ENCODE measurements around the gene UCKL1.
A peak's percentile ranks its signal among the peaks of the same experiment; 100 is the strongest.
"Not testable (repeated sequence)": the region's sequence is repeated elsewhere in the genome, so short reads cannot be mapped to it uniquely, and the experiment has no call there.

The UCKL1 gene

DNA sequence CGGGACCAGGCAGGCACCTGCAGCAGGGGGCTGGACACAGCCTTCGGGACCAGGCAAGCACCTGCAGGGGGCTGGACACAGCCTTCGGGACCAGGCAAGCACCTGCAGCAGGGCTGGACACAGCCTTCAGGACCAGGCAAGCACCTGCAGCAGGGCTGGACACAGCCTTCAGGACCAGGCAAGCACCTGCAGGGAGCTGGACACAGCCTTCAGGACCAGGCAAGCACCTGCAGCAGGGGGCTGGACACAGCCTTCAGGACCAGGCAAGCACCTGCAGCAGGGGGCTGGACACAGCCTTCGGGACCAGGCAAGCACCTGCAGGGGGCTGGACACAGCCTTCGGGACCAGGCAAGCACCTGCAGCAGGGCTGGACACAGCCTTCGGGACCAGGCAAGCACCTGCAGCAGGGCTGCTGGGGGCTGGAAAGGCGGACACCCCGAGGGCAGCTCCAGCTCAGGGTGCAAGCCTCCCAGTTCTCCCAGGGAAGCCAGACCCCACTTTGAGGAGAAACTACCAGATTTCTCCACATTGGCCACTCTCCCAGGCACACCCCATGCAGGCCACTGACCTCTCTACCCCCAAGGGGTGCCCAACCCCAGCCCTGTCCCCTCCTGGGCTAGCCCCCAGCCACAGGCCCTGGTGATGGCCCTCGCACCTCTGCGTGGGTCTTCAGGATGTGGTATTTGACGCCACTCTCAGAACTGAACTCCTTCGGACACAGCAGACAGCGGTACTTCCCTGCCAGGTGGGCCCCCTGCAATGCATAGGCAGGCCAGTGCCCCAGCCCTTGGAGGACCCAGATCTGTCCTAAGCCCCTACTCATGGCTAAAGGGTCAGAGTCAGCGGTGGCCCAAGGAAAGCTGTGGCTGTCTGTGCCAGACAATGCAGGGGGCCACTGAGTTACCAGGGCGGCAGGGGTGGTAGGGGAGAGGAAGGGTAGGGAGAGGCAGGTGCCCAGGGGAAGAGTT, 4.7 kb upstream of the UCKL1 start:
- not testable (repeated sequence) for FAIRE-seq; DNase-seq (ENCODE audit: insufficient read length, low spot score)

DNA sequence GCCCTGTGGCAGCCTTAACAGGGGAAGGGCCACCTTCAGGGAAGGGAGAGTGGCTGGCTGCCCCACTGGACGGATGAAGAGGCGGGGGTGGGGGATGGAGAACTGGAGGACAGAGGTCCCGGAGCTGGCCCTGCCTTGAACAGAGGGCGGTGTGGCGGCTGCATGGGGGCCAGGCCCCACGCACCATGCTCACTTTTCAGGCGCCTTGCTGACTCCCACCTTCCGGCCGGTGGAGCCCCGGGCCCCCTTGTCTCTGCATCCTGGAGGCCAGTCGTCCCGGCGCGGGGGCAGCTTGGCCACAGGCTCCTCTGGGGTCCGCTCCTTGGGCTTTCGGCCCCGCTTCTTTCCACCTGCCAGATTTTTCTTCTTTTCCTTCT, 3.5 kb upstream of the UCKL1 start:
- DNase-seq (ENCODE audit: insufficient read length, low spot score) (no peak), FAIRE-seq (no peak)

DNA sequence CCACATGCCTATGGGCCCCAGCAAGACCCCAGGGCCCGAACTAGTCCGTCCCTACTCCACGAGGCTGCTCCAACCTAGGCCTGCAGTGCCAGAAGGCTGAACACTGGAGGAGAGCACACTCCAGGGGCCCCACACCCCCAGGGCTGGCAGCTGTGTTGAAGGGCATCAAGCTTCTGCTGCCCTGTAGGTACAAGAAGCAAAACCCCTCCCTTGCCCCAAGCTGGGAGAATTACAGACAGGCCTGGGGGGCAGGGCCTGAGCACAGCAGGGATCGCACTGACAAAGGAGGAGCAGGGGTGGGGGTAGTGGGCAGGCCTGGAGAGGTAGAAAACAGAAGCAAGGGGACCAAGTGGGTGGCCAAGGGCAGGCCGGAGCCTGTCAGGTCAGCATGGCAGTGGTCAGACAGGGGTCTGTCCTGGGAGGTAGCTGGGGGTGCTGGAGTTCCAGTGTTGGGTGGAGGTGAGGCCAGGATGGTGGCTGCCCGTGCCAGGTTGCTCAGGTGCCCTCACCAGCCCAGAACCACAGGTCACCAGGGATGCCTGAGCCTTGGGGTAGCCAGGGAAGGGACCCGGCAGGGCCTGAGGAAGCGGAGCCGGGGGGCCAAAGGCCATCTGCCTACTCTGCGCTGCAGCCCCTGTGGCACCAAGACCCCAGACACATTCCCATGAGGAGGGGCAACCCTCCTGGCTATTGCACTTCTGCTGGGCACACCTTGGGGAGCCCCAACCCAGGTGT, 2.9 kb upstream of the UCKL1 start:
- FAIRE-seq (no peak), DNase-seq (ENCODE audit: insufficient read length, low spot score) (no peak)

DNA sequence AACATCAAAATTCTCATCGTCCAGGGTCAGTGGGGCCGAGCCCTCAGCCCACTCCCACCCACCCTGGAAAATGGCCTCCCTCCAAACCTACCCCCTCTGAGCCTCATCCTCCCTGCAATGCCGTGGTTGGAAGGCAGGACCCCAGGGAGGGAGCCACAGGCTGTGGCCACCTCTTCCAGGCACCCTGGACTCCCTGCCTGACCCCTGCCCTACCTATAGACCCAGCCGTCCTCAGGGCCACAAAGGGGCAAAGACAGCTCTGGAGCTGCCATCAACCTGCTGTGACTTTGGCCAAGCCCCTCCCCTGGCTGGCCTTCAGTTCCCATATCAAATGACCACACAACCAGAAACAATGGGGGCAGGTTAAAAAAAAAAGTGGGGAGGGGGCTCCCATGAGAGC, 2.3 kb upstream of the UCKL1 start:
- no peak for DNase-seq (ENCODE audit: insufficient read length, low spot score)
- no peak for FAIRE-seq

DNA sequence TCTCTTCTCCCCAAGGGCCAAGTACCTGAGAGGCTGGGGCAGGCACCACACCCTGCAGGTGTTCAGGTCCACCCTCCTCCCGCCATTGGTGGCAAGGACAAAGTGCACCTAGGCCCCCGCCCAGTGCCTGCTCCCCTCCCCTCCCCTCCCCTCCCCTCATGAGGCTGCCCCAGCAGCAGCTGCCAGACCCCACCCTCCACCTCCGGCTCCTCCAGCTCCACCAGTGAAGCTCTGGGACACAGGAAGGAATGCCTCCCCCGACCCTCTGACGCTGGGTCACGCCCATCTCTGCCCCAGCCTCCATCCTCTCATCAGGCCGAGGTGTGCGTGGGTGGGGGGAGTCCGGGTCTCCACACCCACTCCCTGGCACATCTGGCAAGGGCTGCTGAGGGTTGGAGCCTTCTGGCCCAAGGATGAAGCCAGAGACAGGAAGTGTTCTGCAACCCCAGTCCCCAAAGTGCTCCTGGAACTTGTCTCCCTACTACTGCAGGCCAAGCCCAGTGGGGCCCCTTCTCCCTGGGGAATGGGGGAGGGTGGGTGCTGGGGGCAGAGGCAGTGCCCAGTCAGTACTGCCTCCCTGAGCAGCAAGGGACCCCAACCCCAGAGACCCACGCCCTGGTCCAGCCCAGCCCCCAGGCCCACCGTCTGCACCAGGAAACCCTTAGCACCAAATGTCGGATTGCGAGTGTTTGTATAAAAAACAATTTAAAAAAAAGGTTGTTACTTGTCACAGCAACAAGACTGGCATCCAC, 1.6 kb upstream of the UCKL1 start:
- DNase-seq (ENCODE audit: insufficient read length, low spot score) = no peak
- FAIRE-seq = no peak

DNA sequence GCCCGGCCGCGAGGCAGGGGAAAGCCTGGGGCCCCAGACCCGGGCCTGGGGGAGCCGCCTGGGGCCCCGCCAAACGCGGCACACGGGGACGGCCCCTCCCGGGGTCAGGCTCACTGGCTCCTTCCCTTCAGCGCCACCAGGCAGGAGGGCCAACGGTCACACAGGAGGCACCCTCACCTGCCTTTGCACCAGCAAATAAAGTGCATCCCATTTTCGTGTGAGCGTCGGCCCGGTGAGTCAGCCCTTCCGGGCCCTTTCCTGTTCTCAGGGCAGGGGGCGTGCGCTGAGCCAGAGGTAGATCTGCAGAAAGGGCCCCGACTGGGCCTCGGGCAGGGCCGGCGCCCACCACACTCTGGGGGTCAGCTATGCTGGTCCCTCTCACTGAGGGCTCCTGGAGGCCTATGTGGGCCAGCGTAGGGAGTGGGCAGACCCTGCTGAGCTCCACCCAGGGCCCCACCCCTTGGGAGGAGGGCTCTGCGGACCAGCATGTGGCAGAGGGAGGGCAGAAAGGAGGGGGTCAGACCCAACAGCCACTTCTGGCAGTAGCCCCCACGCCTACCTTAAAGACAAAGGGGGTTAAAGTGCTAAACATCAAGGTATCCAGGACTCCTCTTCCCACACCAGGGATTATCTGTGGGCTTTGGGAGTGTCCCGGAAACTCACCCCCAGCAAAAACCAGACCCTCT, 931 bp upstream of the UCKL1 start:
- DNase-seq (ENCODE audit: insufficient read length, low spot score) (peak; percentile 90), FAIRE-seq (peak; percentile 23)

DNA sequence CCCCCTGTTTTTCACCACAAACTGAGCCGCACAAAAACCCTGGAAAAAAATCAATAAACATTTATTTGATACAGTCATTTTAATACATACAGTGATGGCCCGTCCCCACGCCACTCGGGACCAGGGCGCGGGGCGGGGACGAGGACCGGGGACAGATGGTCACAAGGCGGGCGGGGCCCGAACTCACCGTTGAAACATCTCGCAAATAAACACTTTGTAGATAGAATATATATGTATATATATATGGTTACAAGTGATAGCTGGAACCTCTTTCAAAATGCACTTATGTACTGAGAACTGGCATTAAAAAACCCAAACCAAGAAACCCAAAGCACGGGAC, 418 bp upstream of the UCKL1 start:
- FAIRE-seq (no peak), DNase-seq (ENCODE audit: insufficient read length, low spot score) (no peak)

DNA sequence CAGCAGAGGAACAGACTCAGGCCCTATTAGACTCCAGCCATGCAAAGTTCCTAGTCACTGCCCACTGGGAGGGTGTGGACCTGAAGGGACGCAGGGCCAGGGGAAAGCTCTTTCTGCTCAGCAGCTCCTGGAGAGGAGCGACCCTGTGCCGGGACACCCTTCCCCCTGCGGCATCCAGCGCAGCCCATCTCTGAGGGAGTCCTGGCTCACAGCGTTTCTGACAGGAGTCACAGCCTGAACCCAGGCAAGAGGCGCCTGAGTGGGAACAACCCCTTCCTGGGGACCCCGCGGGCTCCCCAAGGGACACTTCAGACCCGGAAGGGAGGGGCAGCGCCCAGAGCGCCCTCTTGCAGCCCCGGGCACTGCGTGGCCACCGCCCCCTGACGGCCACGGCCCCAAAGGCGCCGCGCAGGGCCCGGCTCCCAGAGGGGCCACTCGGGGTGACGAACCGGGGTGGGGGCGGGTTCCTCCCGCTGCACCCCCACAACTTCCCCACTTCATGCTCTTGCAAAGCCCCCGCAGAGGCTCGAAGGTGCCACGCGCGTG, 862 bp downstream of the UCKL1 start:
- peak; percentile 81 for DNase-seq (ENCODE audit: insufficient read length, low spot score)
- peak; percentile 38 for FAIRE-seq

DNA sequence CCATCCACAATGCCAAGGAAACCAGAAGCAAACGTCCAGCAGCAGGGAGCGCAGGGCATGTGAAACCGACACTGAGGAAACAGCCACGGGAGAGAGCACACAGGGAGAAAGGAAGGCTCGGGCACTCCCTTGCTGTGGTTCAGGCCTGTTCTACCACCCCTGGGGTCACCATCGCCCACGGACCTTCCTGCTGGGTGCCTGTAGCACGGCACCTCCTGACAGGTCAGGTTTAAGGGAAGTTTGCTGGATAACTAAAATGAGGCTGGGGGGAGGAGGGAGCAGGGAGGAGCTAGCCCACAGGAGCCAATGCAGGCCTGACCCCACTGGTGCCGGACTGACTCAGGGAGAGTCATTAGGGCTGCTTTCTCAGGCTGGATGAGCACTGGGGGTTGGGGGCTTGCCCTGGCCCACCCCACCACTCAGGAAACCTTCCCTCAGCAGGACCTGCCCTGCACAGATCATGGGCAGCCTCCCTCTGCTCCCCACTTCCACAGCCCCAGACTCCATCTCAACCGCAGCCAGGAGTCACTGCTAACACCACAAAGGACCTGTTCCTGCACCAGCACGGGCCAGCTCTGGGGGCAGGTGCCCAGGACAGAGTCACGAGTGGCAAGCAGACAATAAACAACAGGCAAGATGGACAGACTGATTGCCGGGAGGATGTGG, 2.3 kb downstream of the UCKL1 start:
- DNase-seq (ENCODE audit: insufficient read length, low spot score) (no peak), FAIRE-seq (no peak)

DNA sequence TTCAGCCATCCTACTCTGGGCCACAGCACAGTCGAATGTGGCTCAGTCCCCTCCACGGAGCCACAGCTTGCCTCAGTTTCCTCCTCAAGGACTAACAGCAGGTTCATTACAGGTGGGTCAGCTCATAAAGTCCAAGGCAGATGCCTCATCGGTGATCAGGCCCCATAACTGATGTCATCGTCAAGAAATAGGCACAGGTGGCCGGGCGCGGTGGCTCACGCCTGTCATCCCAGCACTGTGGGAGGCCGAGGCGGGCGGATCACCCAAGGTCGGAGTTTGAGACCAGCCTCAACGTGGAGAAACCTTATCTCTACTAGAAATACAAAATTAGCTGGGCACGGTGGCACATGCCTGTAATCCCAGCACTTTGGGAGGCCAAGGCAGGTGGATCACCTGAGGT, 3.4 kb downstream of the UCKL1 start:
- FAIRE-seq = no peak
- DNase-seq (ENCODE audit: insufficient read length, low spot score) = no peak

DNA sequence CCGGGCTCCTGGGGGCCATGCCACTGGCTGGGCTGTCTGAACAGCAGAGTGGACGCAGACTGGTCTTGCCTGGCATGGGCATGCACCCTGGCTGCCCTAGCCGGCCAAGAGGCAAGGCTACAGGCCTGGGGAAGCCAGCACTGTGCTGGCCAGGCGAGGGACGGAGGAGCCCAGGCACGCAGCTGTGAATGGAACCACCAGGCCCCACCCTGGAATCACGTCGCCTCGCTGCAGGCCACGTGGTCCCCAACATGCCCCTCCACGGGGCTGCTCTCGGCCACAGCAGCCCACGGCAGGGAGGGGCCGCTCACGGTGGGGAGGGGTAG, 4.0 kb downstream of the UCKL1 start:
- no peak for DNase-seq (ENCODE audit: insufficient read length, low spot score)
- no peak for FAIRE-seq

DNA sequence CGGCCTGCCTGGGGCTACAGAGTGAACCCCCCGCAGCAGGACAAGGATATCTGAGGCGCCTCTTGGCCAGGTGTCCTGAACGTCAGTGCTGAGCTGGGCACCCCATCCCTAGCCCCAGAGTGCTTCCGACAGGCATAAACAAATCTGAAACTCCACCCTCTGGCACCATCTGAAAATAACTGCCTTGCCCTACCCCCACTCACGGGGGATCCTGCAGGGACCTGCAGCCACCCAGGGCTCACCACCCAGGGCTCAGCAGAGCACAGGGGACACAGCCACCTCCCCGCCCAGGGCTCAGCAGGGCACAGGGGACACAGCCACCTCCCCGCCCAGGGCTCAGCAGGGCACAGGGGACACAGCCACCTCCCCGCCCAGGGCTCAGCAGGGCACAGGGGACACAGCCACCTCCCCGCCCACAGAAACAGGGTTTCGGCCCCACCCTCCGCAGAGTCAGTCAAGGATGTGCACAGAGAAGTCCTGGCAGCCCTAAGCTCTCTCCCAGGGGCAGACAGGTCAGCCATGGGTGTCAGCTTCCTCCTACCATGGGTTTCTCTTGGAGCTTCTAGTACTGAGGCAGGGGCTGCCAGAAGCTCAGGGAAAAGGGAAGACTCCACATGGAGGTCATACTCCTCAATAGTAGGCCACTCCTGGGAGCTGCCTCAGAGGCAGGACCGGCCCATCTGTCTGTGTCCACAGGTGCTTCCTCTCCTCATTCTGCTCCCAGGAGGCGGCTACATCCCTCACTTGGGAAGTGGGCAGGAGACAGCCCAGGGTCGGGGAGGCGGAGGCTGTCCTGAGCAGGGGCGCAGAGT, 4.6 kb downstream of the UCKL1 start:
- no peak for FAIRE-seq

DNA sequence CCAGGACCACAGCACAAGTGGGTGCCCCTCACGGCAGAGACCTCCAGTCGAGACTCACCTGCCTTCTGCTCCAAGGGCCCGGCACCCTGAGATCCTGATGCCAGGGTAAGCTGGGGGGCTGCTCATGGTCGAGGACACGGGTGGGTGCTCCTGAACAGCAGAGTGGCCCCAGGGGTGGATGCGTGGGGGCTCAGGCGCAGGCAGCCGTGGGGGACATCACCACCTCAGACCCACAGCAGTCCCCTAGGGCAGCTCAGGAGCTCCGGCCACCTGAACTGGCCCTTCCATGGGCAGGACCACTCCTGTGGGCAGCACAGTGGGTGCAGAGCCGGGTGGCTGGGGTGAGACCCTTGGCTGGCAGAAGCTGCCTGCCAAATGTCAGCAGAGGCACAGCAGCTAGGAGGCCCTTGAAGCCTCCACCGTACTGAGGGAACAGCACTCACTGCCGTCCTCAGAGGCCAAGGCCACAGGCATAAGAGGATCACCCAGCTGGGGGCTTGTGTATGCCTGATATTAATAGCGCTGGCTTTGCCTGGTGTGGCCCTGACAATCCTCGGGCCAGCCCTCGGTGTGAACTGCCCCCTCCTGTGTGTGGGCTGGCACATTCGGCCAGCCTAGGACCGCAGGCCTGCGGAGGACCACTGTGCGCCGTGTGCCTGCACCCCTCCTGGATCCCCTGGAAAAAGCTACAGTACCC, 5.4 kb downstream of the UCKL1 start:
- FAIRE-seq = peak; percentile 33

More for the DNA sequence above, 4.6 kb downstream of the UCKL1 start:
- DNase-seq (ENCODE audit: insufficient read length, low spot score) = no peak

DNA sequence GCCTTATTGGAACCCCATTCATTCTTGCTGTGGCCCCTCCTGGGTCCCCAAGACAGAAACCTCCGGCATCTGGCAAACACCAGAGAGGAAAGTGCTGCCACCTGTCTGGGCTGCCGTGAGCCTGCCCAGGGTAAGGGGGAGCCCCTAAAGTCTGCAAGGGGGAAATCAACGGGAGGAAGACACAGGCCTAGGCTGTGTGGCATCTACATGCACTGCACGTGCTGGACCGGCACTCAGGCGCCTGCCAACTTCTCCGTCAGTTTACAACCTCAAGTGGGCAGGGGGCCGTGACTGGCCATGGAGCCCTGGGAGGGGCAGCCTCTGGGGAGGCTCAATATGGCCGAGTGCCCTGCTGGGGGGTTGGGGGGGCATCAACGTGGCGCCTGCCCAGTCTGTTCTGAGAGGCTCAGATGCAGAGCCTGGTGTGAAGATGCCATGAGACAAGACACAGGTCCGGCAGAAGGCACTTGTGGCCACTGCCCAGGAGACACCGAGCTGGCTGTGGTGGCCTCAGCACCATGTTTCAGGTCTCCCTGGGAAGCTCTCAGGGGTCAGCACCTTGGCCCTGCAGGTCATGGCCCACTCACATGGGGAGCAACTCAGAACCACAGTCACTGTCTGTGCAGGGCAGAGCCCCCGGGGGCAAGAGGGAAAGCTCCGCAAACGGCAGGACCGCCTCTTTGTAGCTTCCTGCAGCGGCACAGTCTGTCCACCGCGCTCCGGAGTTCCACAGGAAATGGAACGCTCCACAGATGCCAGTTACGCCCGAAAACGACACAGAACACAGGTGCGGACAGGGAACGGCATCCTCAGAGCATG, 8.4 kb downstream of the UCKL1 start:
- DNase-seq (ENCODE audit: insufficient read length, low spot score) = no peak
- FAIRE-seq = no peak

More for the DNA sequence above, 5.4 kb downstream of the UCKL1 start:
- DNase-seq (ENCODE audit: insufficient read length, low spot score) = no peak

DNA sequence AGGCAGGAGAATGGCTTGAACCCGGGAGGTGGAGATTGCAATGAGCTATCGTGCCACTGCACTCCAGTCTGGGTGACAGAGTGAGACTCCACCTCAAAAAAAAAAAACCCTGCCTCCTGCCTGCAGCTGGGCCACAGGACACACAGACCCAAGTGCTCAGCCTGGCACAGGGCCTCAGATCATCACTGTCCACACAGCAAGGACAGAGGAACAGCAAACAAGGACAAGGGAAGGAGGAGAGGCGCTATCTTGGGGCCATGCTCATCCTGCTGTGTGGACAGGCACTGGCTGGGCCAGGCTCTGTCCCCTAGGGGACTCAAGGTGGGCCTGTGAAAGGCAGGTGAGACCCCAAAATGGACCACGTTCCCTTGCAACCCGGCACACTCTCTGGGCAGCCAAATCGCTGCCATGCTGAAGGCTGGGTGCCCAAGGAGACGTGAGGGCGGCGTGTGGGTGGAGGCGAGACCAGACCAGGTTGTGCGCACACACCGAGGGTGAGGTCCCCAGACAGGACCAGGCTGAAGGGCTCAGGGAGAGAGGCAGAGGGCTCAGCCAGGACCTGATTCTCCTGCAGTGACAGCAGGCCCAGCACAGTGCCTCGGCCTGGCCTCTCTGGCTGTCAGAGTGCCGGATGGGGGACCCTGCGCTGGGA, 9.1 kb downstream of the UCKL1 start:
- FAIRE-seq = no peak

DNA sequence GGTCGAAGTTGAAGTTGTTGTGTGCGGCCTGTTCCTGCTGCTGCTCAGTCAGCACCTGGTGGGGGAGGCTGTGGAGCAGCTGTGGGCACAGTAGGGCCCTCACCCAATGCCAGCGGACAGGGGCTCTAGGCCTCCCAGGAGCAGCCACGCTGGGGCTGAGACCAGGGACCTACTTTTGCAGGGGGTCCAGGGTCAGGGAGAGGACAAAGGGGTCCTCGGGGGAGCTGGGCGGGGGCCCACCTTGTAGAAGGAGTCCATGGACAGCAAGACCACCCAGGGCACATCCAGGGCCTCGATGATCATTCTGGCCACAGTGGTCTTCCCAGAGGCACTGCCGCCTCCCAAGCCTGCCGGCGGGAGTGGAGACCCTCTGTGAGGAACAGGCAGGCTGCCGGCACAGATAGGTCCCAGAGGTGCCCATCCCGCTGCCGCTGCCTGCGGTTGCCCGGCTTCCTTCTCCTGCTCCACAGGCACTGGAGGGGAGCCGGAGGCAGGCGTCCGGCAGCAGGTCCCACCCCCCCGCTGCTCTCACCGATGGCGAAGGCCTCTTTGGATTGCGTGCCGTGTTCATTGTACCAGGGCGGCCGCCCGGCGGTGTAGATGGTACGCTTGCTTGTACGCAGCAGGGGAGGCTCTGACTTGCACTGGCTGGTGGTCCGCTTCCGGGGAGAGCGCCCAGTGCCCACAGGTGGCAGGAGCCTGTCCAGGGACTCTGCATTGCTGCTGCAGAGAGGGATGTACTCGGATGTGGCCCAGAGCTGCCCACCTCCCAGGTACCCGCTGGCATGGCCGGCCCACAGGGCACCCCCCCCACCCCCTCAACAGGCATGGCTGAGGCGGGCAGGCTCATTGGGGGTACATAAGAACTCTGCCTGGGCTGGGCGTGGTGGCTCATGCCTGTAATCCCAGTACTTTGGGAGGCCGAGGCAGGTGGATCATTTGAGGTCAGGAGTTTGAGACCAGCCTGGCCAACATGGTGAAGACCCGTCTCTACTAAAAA, 10.0 kb downstream of the UCKL1 start:
- DNase-seq (ENCODE audit: insufficient read length, low spot score) = no peak
- FAIRE-seq = peak; percentile 52

More for the DNA sequence above, 9.1 kb downstream of the UCKL1 start:
- DNase-seq (ENCODE audit: insufficient read length, low spot score) = no peak

Measured in HTR-8/SVneo (cell line).